Neuronal stem cell (in vitro differentiated cells): ENCODE results near the gene EPHA4.

Experiments used
- DNase-seq: peaks from one replicate; pipeline ENCODE4 v3.0.0-alpha.2; 2013; ENCODE audit warnings: low spot score
- H2AFZ ChIP-seq: one replicate; pipeline ENCODE4 v1.6.1; 2013; ENCODE audit warnings: mild to moderate bottlenecking, low read length, inconsistent platforms
- H2AK5ac ChIP-seq: 2 replicates; pipeline ENCODE4 v1.6.1; 2013; ENCODE audit warnings: low read depth, mild to moderate bottlenecking, inconsistent platforms, low read length, moderate library complexity, mixed read lengths
- H2BK120ac ChIP-seq: 2 replicates; pipeline ENCODE4 v1.6.1; 2013; ENCODE audit warnings: low read depth, mild to moderate bottlenecking, inconsistent platforms, low read length, moderate library complexity, mixed read lengths
- H2BK12ac ChIP-seq: one replicate; pipeline ENCODE4 v1.6.1; 2013; ENCODE audit warnings: low read length, inconsistent platforms
- H2BK15ac ChIP-seq: 2 replicates; pipeline ENCODE4 v1.6.1; 2013; ENCODE audit warnings: mild to moderate bottlenecking, low read length, inconsistent platforms, mixed read lengths
- H2BK5ac ChIP-seq: one replicate; pipeline ENCODE4 v1.6.1; 2013; ENCODE audit warnings: inconsistent platforms, mild to moderate bottlenecking, low read length, moderate library complexity
- H3K14ac ChIP-seq: one replicate; pipeline ENCODE4 v1.6.1; 2013; ENCODE audit warnings: low read length, inconsistent platforms
- H3K18ac ChIP-seq: 2 replicates; pipeline ENCODE4 v1.6.1; 2013; ENCODE audit warnings: low read length, inconsistent platforms
- H3K23ac ChIP-seq: 2 replicates; pipeline ENCODE4 v1.6.1; 2013; ENCODE audit warnings: low read depth, mild to moderate bottlenecking, mixed read lengths, low read length, inconsistent platforms; ENCODE audit not compliant: poor library complexity
- H3K27ac ChIP-seq: replicated peaks from 3 replicates; pipeline ENCODE4 v1.5.1; 2013; ENCODE audit warnings: low read length, inconsistent platforms
- H3K27me3 ChIP-seq, 3 experiments: 2 replicates each; pipeline ENCODE4 v1.6.1; 2013; ENCODE audit warnings: low read length in 3 of 3, mild to moderate bottlenecking in 2 of 3, inconsistent platforms in 1 of 3, low read depth in 1 of 3, mixed read lengths in 1 of 3, moderate library complexity in 1 of 3; ENCODE audit not compliant: control insufficient read depth in 3 of 3, insufficient read depth in 3 of 3
- H3K36me3 ChIP-seq, 2 donors: replicated peaks in 1 of 2; 2 replicates each; pipeline ENCODE4 v1.6.1; 2013; ENCODE audit warnings: low read length in 2 of 2; ENCODE audit not compliant: control insufficient read depth in 2 of 2, insufficient read depth in 2 of 2
- H3K4ac ChIP-seq: 2 replicates; pipeline ENCODE4 v1.6.1; 2013; ENCODE audit warnings: inconsistent platforms, mild to moderate bottlenecking, low read length, moderate library complexity
- H3K4me1 ChIP-seq, 2 donors: 1 replicate in 1 of 2; 2 replicates in 1 of 2; pipeline ENCODE4 v1.6.1; 2013; ENCODE audit warnings: low read length in 2 of 2, low read depth in 1 of 2; ENCODE audit not compliant: control insufficient read depth in 2 of 2, insufficient read depth in 1 of 2
- H3K4me2 ChIP-seq: one replicate; pipeline ENCODE4 v1.6.1; 2013; ENCODE audit warnings: mild to moderate bottlenecking, low read length, inconsistent platforms; ENCODE audit not compliant: insufficient read depth, poor library complexity, severe bottlenecking
- H3K4me3 ChIP-seq, 2 donors: 2 replicates each; pipeline ENCODE4 v1.5.1; 2013; ENCODE audit warnings: low read length in 2 of 2, mild to moderate bottlenecking in 2 of 2, inconsistent platforms in 1 of 2, moderate library complexity in 1 of 2
- H3K79me1 ChIP-seq: one replicate; pipeline ENCODE4 v1.6.1; 2013; ENCODE audit warnings: low read depth, mild to moderate bottlenecking, inconsistent platforms, low read length, moderate library complexity
- H3K9ac ChIP-seq: one replicate; pipeline ENCODE4 v1.6.1; 2013; ENCODE audit warnings: mild to moderate bottlenecking, low read depth, low read length, inconsistent platforms; ENCODE audit not compliant: poor library complexity
- H3K9me3 ChIP-seq, 2 donors: replicated peaks in 1 of 2; 2 replicates each; pipeline versions ENCODE3 to v1.6.1; 2013; ENCODE audit warnings: low read length in 2 of 2, mild to moderate bottlenecking in 2 of 2, inconsistent platforms in 1 of 2, low read depth in 1 of 2, mixed read lengths in 1 of 2, moderate library complexity in 1 of 2; ENCODE audit not compliant: control insufficient read depth in 2 of 2, insufficient read depth in 1 of 2
- H4K8ac ChIP-seq: one replicate; pipeline ENCODE4 v1.6.1; 2013; ENCODE audit warnings: low read depth, mild to moderate bottlenecking, inconsistent platforms, low read length, moderate library complexity
- H4K91ac ChIP-seq: one replicate; pipeline ENCODE4 v1.6.1; 2013; ENCODE audit warnings: low read length, low read depth, mild to moderate bottlenecking, inconsistent platforms; ENCODE audit not compliant: poor library complexity
- WGBS, 2 donors: extraction: QIAGEN DNeasy Blood & Tissue Kit; methylation state at CpG; one replicate each; pipeline ENCODE4 v1.1.7; 2013; ENCODE audit warnings: missing lambda C conversion rate in 2 of 2, mixed read lengths in 1 of 2; ENCODE audit not compliant: insufficient read length in 2 of 2, insufficient replicate concordance in 1 of 2; ENCODE audit errors: extremely low coverage in 2 of 2; 5-methylcytosine and 5-hydroxymethylcytosine counted together

The EPHA4 gene

GRCh38 chr2:221568299-221568698 lies 3.8 kb downstream of the EPHA4 start:
- Histone ChIP-seq H3K9me3 (no peaks in the 10 kb centered on the region), H2AK5ac (no peak overlapping the region), H2BK120ac (no peak overlapping the region), H3K18ac (no peak overlapping the region), H3K4me3 (no peak overlapping the region), H4K8ac (no peak overlapping the region), H3K79me1 (no peaks in the 10 kb centered on the region), H3K36me3 (peaks cover 0 to 5% of the 10 kb centered on the region in 2 donors), H2AFZ (no peak overlapping the region), H3K4ac (no peak overlapping the region), H3K23ac (no peak overlapping the region), H3K27me3 (peaks cover 0 to 12% (median 0%) of the 10 kb centered on the region in 3 experiments), H3K4me1 (peaks cover 13 to 17% of the 10 kb centered on the region in 2 donors), H3K27ac (no peak overlapping the region), H3K9ac (no peak overlapping the region), H3K14ac (no peak overlapping the region), H2BK15ac (no peak overlapping the region), H3K4me2 (peak overlapping the region; percentile 30), H4K91ac (no peak overlapping the region), H2BK12ac (no peak overlapping the region), H2BK5ac (no peak overlapping the region)
- no CpG with 5 or more reads among the region's 3 CpGs for WGBS, 2 donors
- no peak for DNase-seq

GRCh38 chr2:221567809-221568208 lies 4.3 kb downstream of the EPHA4 start:
- Histone ChIP-seq H3K23ac (no peak overlapping the region), H3K79me1 (no peaks in the 10 kb centered on the region), H3K4me2 (no peak overlapping the region), H3K4ac (no peak overlapping the region), H3K36me3 (peaks cover 0 to 5% of the 10 kb centered on the region in 2 donors), H3K4me1 (peaks cover 13 to 18% of the 10 kb centered on the region in 2 donors), H2AK5ac (no peak overlapping the region), H2BK120ac (no peak overlapping the region), H2BK12ac (no peak overlapping the region), H4K91ac (no peak overlapping the region), H3K27me3 (peaks cover 0 to 12% (median 0%) of the 10 kb centered on the region in 3 experiments), H3K18ac (no peak overlapping the region), H4K8ac (no peak overlapping the region), H2BK5ac (no peak overlapping the region), H3K4me3 (no peak overlapping the region), H3K14ac (no peak overlapping the region), H3K27ac (no peak overlapping the region), H2BK15ac (no peak overlapping the region), H2AFZ (no peak overlapping the region), H3K9me3 (no peaks in the 10 kb centered on the region), H3K9ac (no peak overlapping the region)
- no peak for DNase-seq
- no CpG with 5 or more reads among the region's 1 CpG for WGBS, 2 donors

- WGBS, 2 donors: no CpG with 5 or more reads among the region's 3 CpGs
- H3K27ac ChIP-seq: no peak overlapping the region
- H3K9me3 ChIP-seq: no peaks in the 10 kb centered on the region
- no peak overlapping the region for H2AFZ ChIP-seq
- no peaks in the 10 kb centered on the region for H3K79me1 ChIP-seq
- H3K14ac ChIP-seq: no peak overlapping the region
- no peak overlapping the region for H2BK12ac ChIP-seq
- no peak overlapping the region for H3K4me2 ChIP-seq
- H3K36me3 ChIP-seq: peaks cover 0 to 5% of the 10 kb centered on the region in 2 donors
- H3K23ac ChIP-seq: no peak overlapping the region
- H2BK120ac ChIP-seq: no peak overlapping the region
- H3K27me3 ChIP-seq: peaks cover 0 to 12% (median 0%) of the 10 kb centered on the region in 3 experiments
- H3K4ac ChIP-seq: no peak overlapping the region
- no peak for DNase-seq
- H2BK5ac ChIP-seq: no peak overlapping the region
- H3K18ac ChIP-seq: no peak overlapping the region
- no peak overlapping the region for H4K8ac ChIP-seq
- H2AK5ac ChIP-seq: no peak overlapping the region
- H3K4me3 ChIP-seq: no peak overlapping the region
- no peak overlapping the region for H2BK15ac ChIP-seq
- H4K91ac ChIP-seq: no peak overlapping the region
- no peak overlapping the region for H3K9ac ChIP-seq
- H3K4me1 ChIP-seq: peaks cover 13 to 18% of the 10 kb centered on the region in 2 donors
These were observed 4.8 kb downstream of the EPHA4 start for GRCh38 chr2:221567231-221567760.

GRCh38 chr2:221563270-221563985 lies 8.7 kb downstream of the EPHA4 start:
- Histone ChIP-seq H3K27me3 (no peaks in the 10 kb centered on the region), H2BK15ac (no peak overlapping the region), H3K79me1 (no peaks in the 10 kb centered on the region), H2AK5ac (no peak overlapping the region), H3K36me3 (peaks cover 0 to 6% of the 10 kb centered on the region in 2 donors), H3K18ac (no peak overlapping the region), H3K4me1 (peaks cover 4 to 24% of the 10 kb centered on the region in 2 donors), H3K9me3 (no peaks in the 10 kb centered on the region), H2BK5ac (no peak overlapping the region), H2BK120ac (no peak overlapping the region), H3K9ac (no peak overlapping the region), H3K23ac (no peak overlapping the region), H4K91ac (no peak overlapping the region), H3K14ac (no peak overlapping the region), H2BK12ac (no peak overlapping the region), H2AFZ (no peak overlapping the region), H4K8ac (no peak overlapping the region), H3K4me2 (no peak overlapping the region), H3K4ac (no peak overlapping the region), H3K4me3 (no peak overlapping the region), H3K27ac (no peak overlapping the region)
- no peak for DNase-seq
- WGBS, 2 donors: no CpG with 5 or more reads among the region's 14 CpGs
